T-helper 22 cell (primary cell): ENCODE results near the gene USP4.
"Not testable (repeated sequence)": the region's sequence is repeated elsewhere in the genome, so short reads cannot be mapped to it uniquely, and the experiment has no call there.

Experiments used
- DNase-seq: peaks from one replicate; pipeline ENCODE4 v3.0.0-alpha.2; 2020; ENCODE audit warnings: low read depth

USP4 gene

DNA sequence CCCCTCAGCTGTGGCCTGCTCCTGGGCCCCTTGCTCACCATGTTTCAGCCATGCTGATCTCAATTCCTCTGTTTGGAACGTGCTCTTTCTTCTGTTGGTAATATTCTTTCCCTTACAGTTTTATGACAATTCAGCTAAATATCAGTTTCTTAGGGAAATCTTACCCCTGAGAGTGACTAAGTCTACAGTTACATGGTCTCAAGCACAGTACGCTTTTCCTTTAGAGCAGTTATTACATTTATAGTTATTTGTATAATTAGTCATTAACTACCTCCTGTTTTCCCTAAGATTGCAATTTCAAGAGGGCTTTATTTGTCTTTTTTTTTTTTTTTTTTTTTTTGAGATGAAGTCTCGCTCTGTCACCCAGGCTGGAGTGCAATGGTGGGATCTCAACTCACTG, 86.3 kb downstream of the USP4 start:
- no peak for DNase-seq

DNA sequence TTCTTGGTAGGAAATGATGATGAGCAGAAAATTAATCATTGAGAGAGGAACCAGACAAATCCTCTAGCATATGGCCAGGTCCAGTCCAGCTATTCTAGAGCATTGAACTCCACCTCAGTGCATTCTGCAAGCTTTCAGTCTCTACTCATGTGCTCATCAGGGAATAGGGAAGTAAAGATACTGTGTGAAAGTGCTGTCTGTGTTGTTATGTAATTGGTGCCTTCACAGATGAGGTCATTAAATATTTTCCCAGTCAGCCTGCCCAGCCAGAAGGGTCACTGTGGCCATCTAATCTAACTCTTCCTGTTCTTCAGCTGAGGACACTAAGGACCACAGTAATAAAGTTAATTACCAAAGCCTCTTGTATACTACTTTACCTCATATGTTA, 91.0 kb downstream of the USP4 start:
- DNase-seq: no peak

GRCh38 chr3:49244581-49245205, 95.2 kb downstream of the USP4 start:
- no peak for DNase-seq

DNA sequence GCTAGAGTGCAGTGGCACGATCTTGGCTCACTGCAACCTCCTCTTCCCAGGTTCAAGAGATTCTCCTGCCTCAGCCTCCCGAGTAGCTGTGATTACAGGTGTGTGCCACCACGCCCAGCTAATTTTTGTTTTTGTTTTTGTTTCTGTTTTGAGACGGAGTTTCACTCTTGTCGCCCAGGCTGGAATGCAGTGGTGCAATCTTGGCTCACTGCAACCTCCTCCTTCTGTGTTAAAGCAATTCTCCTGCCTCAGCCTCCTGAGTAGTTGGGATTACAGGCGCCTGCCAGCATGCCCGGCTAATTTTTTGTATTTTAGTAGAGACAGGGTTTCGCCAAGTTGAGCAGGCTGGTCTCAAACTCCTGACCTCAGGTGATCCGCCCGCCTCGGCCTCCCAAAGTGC, 99.8 kb downstream of the USP4 start:
- not testable (repeated sequence) for DNase-seq

DNA sequence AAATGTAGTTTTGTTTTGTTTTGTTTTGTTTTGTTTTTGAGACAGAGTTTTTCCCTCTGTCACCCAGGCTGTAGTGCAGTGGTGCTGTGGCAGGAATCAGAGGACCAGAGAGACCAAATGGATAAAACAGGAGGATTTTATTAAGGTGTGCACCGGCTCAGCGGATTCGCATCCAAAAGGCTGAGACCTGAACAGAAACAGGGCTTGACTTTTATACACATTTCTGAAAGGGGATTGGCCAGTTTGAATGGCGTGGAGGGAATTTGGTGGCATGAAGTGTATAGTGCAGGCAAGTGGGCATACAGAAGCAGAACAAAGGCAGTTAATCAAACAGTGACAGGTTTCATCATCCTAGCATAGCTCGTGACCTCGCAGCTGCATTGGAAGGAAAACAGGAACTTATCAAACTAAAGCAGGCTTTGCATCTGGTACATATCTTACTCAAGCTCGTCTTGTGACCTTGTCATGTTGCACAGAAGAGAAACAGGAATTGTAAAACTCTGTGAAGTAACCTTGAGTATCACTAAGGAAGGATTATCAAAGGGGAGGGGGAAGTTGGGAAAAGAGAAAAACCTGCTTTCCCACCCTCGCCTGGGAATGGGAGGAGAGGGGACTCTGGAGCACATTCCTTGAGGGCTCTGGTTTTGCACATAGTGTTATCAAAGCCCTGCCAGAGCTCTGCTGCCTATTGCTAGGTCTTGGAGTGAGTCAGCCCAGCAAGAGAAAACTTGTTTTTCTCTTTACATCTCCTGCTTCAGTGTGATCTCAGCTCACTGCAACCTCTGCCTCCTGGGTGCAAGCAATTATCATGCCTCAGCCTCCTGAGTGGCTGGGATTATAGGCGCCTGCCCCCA, 101.4 kb downstream of the USP4 start:
- no peak for DNase-seq

- no peak for DNase-seq
These were observed 102.5 kb downstream of the USP4 start for GRCh38 chr3:49237344-49237743.

DNA sequence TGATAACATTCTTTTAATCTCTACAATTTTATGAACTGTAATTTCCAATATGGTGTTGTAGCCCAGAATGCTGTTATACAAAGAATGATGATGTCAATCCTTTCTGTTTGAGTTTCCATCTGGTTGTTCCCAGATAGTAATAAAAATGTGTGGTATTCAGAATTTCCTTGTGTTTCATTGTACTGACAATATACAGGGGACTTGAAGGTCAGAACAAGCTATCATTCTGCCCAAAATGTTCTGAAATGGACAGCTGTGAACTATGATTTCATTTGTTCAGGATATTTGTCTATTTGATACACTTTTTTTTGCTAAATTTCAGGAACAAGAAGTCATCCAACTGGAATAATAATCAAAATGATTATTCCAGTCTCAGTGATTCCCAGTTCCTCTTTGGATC, 103.6 kb downstream of the USP4 start:
- no peak for DNase-seq

DNA sequence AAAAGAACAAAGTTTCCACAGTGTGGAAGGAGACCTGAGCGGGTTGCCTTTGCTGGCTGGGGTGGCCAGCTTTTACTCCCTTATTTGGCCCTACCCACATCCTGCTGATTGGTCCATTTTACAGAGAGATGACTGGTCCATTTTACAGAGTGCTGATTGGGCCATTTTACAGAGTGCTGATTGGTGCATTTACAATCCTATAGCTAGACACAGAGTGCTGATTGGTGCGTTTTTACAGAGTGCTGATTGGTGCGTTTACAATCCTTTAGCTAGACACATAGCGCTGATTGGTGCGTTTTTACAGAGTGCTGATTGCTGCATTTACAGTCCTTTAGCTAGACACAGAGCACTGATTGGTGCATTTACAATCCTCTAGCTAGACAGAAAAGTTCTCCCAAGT, 111.0 kb downstream of the USP4 start:
- not testable (repeated sequence) for DNase-seq
